Measurements from ENCODE around the gene GPR15LG.
"Not testable (repeated sequence)": the region's sequence is repeated elsewhere in the genome, so short reads cannot be mapped to it uniquely, and the experiment has no call there.

GPR15LG gene

DNA sequence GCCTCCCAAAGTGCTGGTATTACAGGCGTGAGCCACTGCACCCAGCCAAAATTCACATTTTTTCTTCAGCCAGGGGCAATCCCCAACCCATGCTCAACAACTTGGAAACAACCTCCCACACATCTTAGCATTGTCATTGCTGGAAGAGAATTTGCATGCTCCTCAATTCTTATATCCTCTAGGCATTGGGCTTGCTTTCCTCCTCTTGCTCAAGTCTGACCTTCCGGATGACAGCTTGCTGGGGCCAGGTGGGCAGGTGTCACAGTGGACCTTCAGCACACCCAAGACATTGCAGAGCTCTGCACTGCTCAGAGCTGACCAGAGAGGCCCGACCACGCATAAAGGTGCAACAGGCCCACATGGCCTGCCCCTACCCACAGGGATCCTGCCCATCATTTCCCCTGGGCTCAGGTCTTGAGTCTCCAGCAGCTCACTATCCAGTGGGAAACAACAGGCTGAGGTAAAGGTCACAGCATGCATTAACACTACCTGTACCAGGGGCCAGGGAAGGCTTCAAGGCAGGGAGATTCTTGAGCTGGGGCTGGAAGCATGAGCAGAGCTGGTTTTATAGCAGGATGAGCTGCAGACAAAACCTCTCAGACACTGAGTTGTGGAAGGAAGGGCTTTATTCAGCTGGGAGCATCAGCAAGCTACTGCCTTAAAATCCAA is 6.8 kb upstream of the GPR15LG start:
- DNase-seq = no peak

DNA sequence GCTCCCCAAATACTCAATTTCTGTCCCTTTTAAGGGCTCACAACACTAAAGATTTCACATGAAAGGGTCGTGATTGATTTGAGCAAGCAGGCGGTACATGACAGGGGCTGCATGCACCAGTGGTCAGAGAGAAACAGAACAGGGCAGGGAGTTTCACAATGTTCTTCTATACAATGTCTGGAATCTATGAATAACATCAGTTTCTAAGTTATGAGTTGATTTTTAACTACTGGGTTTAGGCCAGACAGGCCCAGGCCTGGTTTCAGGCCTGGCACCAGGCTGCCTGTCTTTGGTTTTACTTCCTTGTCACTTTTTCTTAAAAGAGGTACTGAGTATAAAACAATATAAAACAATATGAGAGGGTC is 6.3 kb upstream of the GPR15LG start:
- not testable (repeated sequence) for DNase-seq

DNA sequence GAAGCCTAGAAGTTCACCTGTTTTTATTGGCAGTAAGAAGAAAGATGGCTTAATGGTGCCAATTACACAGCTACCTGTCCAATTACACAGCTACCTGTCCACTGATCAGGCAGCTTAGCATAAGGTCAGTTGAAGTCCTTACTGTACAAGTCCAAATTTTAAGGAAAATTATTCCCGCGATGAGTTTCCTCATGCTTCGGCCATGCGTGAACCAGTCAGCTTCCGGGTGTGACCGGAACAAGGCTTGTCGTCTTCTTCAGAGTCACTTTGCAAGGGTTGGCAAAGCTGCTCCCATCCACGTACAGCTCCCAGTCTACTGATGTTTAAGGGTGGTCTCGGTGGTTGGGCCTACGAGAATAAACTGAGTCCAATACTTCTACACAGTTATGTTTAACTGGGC is 5.2 kb upstream of the GPR15LG start:
- DNase-seq = not testable (repeated sequence)

DNA sequence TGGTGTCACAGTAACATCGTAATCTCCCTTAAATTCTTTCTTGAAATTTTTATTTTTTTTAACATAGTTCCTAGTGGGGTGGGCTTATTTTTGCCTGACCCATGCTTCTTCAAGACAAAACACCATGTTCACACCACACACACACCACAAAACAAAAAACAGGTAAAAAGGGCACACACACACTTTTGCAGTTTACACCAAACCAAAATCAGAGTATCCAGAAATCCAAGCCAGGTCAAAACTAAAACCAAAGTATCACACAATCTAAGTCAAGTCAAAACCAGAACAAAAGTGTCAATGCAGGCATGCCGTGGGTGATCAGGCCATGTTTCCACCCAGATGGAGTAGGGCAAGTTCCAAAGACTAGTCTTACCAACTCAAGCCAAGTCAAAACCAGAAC is 2.4 kb upstream of the GPR15LG start:
- not testable (repeated sequence) for DNase-seq

DNA sequence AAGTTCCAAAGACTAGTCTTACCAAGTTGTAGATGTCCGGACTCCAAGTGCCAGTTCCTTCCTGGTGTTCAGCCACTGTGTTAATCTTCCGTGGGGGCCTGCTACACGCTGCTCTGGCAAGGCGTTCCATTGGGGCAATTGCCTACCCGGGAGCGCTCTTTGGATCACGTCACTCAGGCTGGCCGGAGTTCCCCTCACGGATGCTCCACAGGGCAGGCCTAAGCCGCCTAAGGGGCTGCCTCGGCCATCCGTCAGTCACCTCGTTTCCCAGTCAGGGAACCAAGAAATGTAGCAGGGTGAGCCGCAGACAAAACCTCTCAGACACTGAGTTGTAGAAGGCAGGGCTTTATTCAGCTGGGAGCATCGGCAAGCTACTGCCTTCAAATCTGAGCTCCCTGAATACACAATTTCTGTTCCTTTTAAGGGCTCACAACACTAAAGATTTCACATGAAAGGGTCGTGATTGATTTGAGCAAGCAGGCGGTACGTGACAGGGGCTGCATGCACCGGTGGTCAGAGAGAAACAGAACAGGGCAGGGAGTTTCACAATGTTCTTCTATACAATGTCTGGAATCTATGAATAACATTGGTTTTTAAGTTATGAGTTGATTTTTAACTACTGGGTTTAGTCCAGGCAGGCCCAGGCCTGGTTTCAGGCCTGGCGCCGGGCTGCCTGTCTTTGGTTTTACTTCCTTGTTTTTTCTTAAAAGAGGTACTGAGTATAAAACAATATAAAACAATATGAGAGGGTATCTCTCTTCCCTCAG is 1.7 kb upstream of the GPR15LG start:
- not testable (repeated sequence) for DNase-seq

DNA sequence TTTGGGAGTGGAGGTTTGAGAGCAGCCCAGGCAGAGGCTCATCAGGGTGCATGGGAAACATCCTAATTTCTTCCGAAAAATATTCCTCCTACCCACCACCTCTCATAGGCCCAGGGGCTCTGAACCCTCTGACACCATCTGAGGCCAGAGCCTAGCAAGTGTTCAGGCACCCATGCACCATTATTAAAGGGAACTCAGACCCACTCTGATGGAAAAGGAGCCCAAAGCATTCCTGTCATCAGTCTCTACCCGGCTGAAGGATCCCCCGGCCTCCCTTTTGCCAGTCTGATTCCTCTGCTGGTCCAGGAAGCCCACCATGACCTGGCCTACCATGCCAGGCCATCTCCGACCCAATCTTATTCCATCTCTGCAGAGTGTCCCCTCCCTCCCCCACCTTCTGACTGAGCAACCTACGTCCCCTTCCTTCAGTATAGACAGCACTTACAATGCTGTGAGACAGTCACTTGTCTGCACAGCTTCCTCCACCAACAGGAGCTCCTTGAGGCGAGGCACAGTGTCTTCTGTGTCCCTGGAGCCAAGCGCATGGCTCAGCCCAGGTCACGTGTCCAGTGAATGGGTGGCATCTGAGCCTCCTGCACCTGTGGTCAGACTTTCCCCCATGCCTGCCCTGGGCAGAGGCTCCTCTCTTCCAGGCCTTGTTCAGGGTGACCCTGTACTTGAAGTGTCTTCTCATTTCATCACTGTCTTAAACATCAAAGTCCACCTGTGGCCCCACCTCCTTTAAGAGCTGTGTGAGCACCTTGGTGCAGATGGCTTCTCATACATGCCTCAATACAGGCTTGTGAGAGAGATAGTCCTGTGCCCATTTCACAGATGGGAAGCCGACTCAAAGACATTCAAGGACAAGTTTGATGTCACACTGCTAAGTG is 889 bp upstream of the GPR15LG start:
- no peak for DNase-seq

DNA sequence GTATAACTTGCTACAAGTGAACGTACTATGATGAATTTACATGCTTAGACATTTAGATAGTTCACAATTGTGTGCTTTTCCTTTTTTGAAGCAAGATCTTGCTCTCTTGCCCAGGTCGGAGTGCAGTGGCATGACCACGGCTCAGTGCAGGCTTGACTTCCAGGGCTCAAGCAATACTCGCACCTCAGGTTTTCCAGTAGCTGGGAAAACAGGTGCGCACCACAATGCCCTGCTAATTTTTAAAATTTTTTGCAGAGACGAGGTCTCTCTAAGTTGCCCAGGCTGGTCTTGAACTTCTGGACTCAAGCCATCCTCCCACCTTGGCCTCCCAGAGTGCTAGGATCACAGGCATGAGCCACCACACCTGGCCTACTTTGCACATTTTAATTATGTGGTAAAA is 1.8 kb downstream of the GPR15LG start:
- no peak for DNase-seq

DNA sequence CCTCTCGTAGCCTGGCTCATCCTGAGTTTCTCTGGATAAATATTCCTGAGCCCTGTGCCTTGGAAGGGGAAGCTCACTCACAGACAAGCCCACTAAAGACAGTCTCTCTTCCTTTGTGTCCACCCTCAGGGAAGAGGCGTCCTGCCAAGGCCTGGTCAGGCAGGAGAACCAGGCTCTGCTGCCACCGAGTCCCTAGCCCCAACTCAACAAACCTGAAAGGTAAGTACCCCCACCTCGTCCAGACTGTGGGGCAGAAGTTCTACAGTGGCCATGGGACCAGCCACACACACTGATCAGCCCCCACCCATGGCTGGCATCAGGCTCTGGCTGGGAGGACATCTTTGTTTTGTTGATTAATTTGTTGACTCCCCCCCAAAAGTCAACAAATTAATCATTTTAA is 2.8 kb downstream of the GPR15LG start:
- no peak for DNase-seq

DNA sequence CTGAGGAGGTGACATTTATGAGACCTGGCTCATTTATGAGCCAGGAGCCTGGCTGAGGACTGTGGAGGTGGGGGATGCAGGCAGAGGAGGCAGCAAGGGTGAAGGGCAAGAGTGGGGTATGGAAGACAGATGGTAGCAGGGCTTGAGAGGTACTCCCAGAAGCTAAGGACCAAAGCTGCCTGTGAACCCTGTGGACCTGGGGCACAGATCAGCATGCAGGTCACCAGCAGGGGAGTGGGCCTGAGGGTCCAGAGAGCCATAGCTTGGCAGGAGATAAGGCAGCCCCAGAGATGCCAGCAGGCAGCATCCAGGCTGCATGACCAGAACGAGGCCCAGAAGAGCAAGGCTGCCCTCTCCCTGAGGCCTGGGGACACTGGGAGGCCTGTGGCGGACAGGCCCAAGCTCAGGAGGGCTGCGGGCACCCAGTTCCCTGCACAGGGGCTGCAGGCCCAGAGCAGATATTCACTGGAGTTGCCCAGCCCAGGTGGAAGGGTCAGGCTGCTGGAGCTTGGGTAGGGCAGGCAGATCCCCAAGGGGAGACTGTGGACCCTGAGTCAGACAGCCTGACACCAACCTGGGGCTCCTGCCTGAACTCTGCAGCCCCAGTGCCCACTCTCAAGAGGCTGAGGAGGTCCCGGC is 3.4 kb downstream of the GPR15LG start:
- no peak for DNase-seq

DNA sequence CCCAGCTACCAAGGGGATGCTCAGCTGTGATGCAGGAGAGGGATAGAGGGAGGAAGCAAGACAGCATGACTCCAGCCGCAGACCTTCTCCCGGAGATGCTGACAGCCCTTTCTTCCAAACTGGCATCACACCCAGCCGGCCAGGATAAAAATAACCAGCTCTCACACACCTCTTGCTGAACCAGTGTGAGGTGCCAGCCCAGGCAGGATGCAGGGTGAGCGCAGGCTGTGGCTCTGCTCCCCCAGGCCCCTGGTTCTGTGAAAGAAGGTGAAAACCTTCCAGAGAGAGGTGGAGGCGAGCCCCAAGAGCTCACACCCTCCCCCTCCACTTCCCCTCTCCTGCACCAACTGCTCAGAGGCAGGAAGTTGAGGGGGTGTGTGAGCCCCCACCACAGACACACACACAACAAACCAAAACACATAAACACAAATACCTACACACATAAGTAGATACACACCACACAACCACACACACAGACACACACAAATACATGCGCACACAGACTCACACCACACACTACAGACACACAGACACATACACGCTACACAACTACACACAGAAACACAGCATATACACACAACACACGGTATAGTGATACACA is 4.0 kb downstream of the GPR15LG start:
- no peak for DNase-seq

DNA sequence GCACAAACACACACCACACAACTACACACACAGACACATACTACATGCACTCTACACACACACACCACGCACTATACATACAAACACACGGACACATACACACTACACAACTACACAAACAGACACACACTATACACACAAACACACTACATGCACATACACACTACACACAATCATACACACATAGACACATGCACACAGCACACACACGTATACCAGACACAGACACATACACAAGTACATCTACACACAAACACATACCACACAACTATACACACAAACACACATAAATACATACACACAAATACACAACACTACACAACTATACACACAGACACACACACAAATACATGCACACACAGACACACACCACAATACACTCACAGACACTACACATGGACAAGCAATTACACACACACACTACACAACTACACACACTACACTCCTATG is 4.6 kb downstream of the GPR15LG start:
- no peak for DNase-seq

DNA sequence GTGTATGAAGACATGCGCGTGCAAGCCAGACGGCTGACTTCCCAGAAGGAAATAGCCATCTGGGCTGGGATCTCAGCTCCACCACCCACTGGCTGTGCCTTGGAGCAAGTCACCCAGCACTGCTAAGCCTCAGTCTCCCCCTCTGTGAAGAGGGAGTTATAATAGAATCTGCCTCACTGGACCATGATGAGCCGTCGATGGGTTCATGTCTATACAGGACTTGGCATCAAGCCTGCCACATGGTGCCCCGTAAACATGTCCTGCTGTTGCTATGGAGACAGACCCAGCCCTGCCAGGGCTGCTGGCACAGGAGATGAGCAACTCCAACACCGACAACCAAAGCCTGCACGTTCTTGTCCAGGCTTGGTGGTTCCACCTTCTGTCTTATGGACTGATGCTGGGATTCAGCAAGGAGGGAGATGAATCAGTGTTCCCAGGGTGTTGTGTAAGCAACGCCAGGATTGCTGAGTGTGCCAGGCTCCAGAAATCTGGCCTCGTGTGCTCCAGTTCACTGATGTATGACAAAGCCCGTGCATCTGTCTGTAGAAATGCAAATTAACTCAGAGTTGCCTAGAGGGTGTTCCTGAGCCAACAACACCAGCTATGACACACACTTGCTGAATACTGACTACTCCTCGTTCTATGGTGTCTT is 5.6 kb downstream of the GPR15LG start:
- DNase-seq = no peak

DNA sequence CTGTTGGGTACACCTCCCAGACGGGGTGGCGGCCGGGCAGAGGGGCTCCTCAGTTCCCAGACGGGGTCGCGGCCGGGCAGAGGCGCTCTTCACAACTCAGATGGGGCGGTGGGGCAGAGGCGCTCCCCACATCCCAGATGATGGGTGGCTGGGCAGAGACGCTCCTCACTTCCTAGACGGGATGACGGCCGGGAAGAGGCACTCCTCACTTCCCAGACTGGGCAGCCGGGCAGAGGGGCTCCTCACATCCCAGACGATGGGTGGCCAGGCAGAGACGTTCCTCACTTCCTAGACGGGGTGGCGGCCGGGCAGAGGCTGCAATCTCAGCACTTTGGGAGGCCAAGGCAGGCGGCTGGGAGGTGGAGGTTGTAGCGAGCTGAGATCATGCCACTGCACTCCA is 6.8 kb downstream of the GPR15LG start:
- DNase-seq = not testable (repeated sequence)

DNA sequence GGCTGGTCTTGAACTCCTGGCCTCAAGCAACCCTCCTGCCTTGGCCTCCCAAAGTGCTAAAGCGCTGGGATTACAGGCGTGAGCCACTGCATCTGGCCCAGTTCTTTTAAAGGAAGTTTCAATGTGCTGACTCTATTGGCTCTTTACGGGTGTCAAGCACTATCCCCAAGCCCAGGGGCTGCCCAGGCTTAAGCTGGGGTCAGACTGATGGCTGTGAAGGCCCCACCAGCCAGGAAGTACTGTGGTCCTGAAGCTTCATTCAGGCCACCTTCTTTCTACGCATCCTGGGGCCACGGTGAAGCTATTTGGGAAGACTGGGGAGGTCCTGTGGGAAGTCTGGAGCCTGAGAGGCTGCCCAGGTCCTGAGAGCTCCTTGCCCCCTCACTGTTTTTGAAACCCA is 8.0 kb downstream of the GPR15LG start:
- no peak for DNase-seq

DNA sequence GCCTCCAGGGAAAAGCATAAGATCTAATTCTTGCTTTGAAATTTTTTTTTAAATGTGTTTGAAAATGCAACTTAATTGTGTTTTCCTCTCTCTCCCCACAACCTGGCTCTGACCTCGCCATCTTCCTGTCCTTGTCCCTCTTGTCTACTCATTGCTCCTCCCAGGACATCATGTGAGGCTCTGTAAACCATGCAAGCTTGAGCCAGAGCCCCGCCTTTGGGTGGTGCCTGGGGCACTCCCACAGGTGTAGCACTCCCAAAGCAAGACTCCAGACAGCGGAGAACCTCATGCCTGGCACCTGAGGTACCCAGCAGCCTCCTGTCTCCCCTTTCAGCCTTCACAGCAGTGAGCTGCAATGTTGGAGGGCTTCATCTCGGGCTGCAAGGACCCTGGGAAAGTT is 10.9 kb downstream of the GPR15LG start:
- DNase-seq = no peak

DNA sequence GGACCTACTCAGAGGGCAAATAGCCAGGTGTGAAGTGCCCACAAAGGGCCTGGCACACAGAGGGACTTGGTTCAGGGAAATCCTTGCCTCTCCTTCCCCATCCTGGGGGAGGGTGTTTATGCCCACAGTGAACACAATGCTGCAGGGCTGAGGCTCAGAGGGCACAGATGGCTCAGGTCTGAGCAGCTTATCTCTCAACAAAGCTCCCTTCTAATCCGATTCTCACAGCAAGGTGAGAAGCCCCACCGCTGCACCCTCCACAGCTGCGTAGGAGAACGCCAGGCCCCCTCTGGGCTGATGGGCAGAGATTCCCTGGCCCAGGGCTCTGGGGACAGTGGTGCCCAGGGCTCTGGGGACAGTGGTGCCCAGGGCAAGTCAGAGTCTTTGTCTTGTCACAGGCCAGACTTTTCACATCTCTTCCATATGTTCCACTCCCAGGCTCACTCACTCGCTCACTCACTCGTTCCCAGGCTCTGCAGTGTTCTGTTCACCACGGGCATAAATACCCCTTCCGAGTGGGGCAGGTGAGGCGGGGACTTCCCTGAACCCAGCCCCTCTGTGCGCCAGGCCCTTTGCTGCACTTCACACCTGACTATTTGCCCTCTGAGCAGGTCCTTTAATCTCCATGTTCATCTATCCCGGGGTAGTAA is 12.1 kb downstream of the GPR15LG start:
- no peak for DNase-seq

DNA sequence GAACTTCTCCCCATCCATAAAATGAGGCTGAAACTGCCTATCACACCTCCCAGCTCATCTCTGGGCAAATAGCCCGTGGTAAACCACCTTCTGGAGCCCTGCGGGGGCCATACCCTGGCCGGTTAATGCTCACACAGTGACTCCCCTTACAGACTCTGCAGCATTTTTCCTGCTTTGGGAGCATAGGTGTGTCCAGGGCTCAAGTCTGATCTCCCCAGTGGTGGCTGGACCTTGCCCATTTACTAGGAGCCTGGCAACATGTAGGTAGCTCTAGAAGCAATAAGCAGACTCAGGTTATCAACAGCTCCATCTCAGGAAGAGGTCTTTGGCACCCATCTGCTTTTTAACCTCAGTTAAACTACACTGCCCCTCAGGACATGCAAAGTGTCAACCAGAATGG is 15.2 kb downstream of the GPR15LG start:
- DNase-seq = no peak

DNA sequence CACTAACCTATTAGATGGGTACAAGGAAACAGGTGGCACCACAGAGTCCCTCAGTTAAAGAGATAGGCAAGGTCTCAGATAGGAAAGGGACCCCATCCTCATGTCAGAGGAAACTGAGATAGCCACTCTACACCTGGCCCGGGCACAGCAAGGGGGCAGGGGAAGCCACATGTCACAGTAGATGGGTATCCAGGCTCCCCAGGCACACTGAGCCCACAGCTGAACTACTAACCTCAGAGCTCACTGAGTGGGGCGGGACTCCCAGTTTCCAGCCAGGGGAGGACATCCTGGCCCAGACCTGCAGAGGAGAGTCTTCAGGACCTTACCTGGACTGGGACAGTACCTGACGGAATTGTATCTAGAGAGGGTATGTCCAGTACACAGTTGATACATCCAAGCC is 17.0 kb downstream of the GPR15LG start:
- no peak for DNase-seq

DNA sequence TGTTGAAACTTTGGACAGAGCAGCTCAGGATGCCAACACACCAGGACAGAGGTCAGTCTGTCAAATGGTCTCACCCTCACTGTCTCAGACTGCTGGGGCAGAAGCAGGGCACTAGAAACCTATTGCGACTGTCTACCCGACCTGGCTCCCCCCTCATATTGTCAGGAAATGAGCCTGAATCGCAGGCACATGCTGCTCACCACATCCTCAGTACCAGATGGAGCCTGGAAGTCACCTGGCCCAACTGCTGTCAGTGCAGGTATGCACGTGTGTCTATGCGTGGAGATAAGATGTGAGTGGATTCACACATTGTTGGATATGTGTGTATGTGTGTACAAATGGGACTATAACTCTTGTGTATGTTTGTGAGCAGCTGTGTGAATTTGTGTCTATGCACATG is 17.5 kb downstream of the GPR15LG start:
- DNase-seq = no peak

DNA sequence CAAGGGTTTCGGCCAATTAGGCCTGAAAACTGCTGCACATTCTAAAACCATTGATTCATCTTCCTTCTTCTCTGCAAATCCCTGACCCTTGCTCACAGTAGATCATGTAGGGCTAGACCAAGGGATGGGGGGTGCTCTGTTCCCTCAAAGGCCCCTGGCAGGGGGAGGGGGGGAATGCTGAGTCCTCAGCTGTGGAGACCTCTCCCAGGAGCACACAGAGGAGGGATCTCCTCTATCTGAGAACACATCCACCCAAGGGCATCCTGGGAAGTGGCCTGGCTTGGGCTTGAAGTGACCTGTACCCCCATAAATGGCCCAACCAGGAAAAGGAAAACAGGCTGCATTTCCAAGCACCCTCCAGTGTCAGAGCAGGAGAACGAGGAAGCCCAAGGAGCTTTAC is 19.7 kb downstream of the GPR15LG start:
- DNase-seq = no peak

DNA sequence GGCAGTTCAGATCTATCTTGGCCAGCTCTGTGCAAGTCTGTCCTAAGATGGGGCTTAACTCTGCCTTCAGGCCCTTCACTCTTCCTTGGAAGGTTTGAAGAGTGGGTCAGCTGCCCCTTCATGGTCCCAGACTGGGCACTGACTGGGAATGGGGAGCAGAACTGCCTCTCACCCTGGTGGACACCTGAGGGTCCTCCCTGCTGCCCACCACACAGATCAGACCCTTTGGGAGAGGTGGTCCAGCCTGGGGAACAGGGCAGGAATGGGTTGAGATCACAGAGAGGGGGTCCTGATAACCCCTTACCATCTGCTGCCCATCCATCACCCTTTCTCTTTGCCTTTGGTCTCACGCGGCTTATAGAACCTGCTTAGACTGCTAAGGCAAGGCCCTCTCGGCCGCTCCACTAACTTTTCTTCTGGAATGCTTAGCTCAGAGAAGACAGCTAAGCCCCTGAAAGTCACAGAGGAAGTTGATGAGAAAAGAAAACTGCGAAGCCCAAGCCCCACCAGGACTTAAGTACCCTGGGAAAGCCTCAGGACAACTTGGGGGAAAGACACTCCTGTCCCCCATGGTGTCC is 20.3 kb downstream of the GPR15LG start:
- no peak for DNase-seq

Measured in Kasumi-1 (cell line).